SK-N-SH (cell line): ENCODE data around the gene ANKRD50.

Experiments
- CTCF ChIP-seq: fragments of 200-600 bp; sonication (generic); IDR thresholded peaks from 2 replicates; pipeline ENCODE4 v1.6.1; 2017; ENCODE audit warnings: antibody characterized with exemption, mild to moderate bottlenecking, moderate library complexity
- EP300 ChIP-seq, 2 experiments: IDR thresholded peaks; 2 replicates each; pipeline versions ENCODE4 v1.4.0 to v1.6.1; 2012; ENCODE audit warnings: borderline replicate concordance in 1 of 2, low read depth in 1 of 2, low read length in 1 of 2
- EZH2phosphoT487 ChIP-seq: fragments of 200-600 bp; sonication (generic); IDR thresholded peaks from 2 replicates; pipeline ENCODE4 v1.6.1; 2017; ENCODE audit warnings: low read depth, mixed run types, mild to moderate bottlenecking, antibody characterized with exemption, moderate library complexity, borderline replicate concordance
- FOSL2 ChIP-seq: IDR thresholded peaks from 2 replicates; pipeline ENCODE4 v1.4.0; 2012; ENCODE audit warnings: low read depth, mild to moderate bottlenecking, moderate library complexity, borderline replicate concordance
- FOXM1 ChIP-seq: IDR thresholded peaks from 2 replicates; pipeline ENCODE4 v1.4.0; 2012; ENCODE audit warnings: low read depth, mild to moderate bottlenecking
- NFIC ChIP-seq: IDR thresholded peaks from 2 replicates; pipeline ENCODE4 v1.4.0; 2012; ENCODE audit warnings: borderline replicate concordance
- POLR2AphosphoS5 ChIP-seq: IDR thresholded peaks from 2 replicates; pipeline ENCODE4 v1.6.1; 2012; ENCODE audit warnings: low read depth, low read length
- RXRA ChIP-seq: IDR thresholded peaks from 2 replicates; pipeline ENCODE4 v1.4.0; 2012; ENCODE audit warnings: low read depth, mild to moderate bottlenecking, borderline replicate concordance
- SIN3A ChIP-seq: IDR thresholded peaks from 2 replicates; pipeline ENCODE4 v1.6.1; 2012; ENCODE audit warnings: low read depth, mild to moderate bottlenecking, low read length, moderate library complexity, borderline replicate concordance
- YY1 ChIP-seq: IDR thresholded peaks from 2 replicates; pipeline ENCODE4 v1.4.0; 2012; ENCODE audit warnings: low read depth, mild to moderate bottlenecking
- TF ChIP-seq, protein P1 (sequence below): IDR thresholded peaks from 2 replicates; pipeline ENCODE4 v1.4.0; 2012; ENCODE audit warnings: low read depth, borderline replicate concordance

DNA sequence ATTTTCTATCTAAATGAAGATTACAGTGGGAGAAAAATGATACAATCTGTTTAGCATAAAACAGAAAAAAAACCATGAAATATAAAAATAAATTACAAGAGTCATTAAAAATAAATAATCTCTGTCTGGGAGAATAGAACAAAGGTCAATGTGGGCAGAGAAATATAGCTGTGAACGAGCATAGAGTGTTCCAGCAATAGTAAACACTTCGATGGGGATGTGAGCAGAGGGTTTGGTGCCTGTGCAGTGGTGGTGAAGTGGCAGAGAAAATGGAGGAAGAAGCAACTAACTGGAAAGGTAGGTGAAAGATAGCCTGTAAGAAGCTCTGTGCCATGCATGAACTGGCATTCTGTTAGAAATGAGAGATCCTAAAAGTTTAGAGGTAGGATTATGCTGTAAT, 64.9 kb downstream of the ANKRD50 start:
- TF ChIP-seq RXRA (no peak), CTCF (no peak), EZH2phosphoT487 (no peak), YY1 (no peak), POLR2AphosphoS5 (no peak), EP300 (IDR thresholded peaks at IDR 0.05; ENCODE audit: borderline replicate concordance in 1 of 2, low read depth in 1 of 2, low read length in 1 of 2) (no peak), NFIC (no peak), FOSL2 (no peak), FOXM1 (no peak), SIN3A (no peak)
- TF ChIP-seq, protein P1, sequence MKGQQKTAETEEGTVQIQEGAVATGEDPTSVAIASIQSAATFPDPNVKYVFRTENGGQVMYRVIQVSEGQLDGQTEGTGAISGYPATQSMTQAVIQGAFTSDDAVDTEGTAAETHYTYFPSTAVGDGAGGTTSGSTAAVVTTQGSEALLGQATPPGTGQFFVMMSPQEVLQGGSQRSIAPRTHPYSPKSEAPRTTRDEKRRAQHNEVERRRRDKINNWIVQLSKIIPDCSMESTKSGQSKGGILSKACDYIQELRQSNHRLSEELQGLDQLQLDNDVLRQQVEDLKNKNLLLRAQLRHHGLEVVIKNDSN: no peak
